H9 (cell line): Measurements from ENCODE around the gene ACTN1. TPM values are rescaled to one million over a fixed set of nuclear protein-coding genes. Genes with fewer than 3 reads are reported as not detected.
A peak's percentile ranks its signal among the peaks of the same experiment; 100 is the strongest.

Experiments used
- DNase-seq: peaks from one replicate; pipeline ENCODE4 v3.0.0-alpha.2; 2017
- H2AFZ ChIP-seq: one replicate; pipeline ENCODE4 v1.6.1; 2013; ENCODE audit warnings: mild to moderate bottlenecking, low read length, control low read depth, moderate library complexity
- H2AK5ac ChIP-seq: 2 replicates; pipeline ENCODE4 v1.6.1; 2013; ENCODE audit warnings: low read length, control low read depth, mixed read lengths; ENCODE audit not compliant: insufficient read length
- H2BK120ac ChIP-seq: one replicate; pipeline ENCODE4 v1.6.1; 2013; ENCODE audit warnings: low read depth, mild to moderate bottlenecking, low read length, control low read depth, inconsistent platforms; ENCODE audit not compliant: poor library complexity, severe bottlenecking
- H2BK12ac ChIP-seq: 2 replicates; pipeline ENCODE4 v1.6.1; 2013; ENCODE audit warnings: low read length, control low read depth, mixed read lengths, low read depth; ENCODE audit not compliant: insufficient read length
- H2BK15ac ChIP-seq: 2 replicates; pipeline ENCODE4 v1.6.1; 2013; ENCODE audit warnings: low read depth, low read length, control low read depth
- H2BK20ac ChIP-seq: one replicate; pipeline ENCODE4 v1.6.1; 2013; ENCODE audit warnings: low read depth, mild to moderate bottlenecking, low read length, control low read depth, inconsistent platforms; ENCODE audit not compliant: poor library complexity, severe bottlenecking
- H2BK5ac ChIP-seq: 2 replicates; pipeline ENCODE4 v1.6.1; 2013; ENCODE audit warnings: low read length, control low read depth, mixed read lengths; ENCODE audit not compliant: insufficient read length
- H3K14ac ChIP-seq: 2 replicates; pipeline ENCODE4 v1.6.1; 2013; ENCODE audit warnings: low read length, control low read depth; ENCODE audit not compliant: insufficient read depth
- H3K18ac ChIP-seq: 2 replicates; pipeline ENCODE4 v1.6.1; 2013; ENCODE audit warnings: low read depth, mild to moderate bottlenecking, mixed read lengths, low read length, control low read depth; ENCODE audit not compliant: insufficient read length
- H3K23ac ChIP-seq: 2 replicates; pipeline ENCODE4 v1.6.1; 2013; ENCODE audit warnings: low read length, control low read depth, mixed read lengths, low read depth; ENCODE audit not compliant: insufficient read length
- H3K23me2 ChIP-seq: 2 replicates; pipeline ENCODE4 v1.6.1; 2013; ENCODE audit warnings: low read depth, mild to moderate bottlenecking, mixed read lengths, low read length, control low read depth; ENCODE audit not compliant: insufficient read length, poor library complexity, severe bottlenecking
- H3K27ac ChIP-seq: 2 replicates; pipeline ENCODE4 v1.5.1; 2013; ENCODE audit warnings: low read length, control low read depth, mixed read lengths, low read depth; ENCODE audit not compliant: insufficient read length
- H3K27me3 ChIP-seq: 2 replicates; pipeline ENCODE4 v1.6.1; 2013; ENCODE audit warnings: low read length, control low read depth, inconsistent platforms; ENCODE audit not compliant: insufficient read depth
- H3K4ac ChIP-seq: 2 replicates; pipeline ENCODE4 v1.6.1; 2013; ENCODE audit warnings: low read depth, mild to moderate bottlenecking, control low read depth, inconsistent platforms, low read length, moderate library complexity
- H3K4me1 ChIP-seq: 2 replicates; pipeline ENCODE4 v1.6.1; 2013; ENCODE audit warnings: low read length, control low read depth, inconsistent platforms; ENCODE audit not compliant: insufficient read depth
- H3K4me2 ChIP-seq: 2 replicates; pipeline ENCODE4 v1.6.1; 2013; ENCODE audit warnings: low read length, control low read depth, mixed read lengths; ENCODE audit not compliant: insufficient read length, insufficient read depth
- H3K56ac ChIP-seq: 2 replicates; pipeline ENCODE4 v1.6.1; 2013; ENCODE audit warnings: low read depth, mild to moderate bottlenecking, mixed read lengths, low read length, control low read depth; ENCODE audit not compliant: insufficient read length
- H3K79me1 ChIP-seq: 2 replicates; pipeline ENCODE4 v1.6.1; 2013; ENCODE audit warnings: low read depth, mild to moderate bottlenecking, moderate library complexity, low read length, control low read depth, inconsistent platforms; ENCODE audit not compliant: insufficient read depth, poor library complexity, severe bottlenecking
- H3K79me2 ChIP-seq: 2 replicates; pipeline ENCODE4 v1.6.1; 2013; ENCODE audit warnings: low read length, control low read depth, inconsistent platforms; ENCODE audit not compliant: insufficient read depth
- H3K9ac ChIP-seq: 2 replicates; pipeline ENCODE4 v1.6.1; 2013; ENCODE audit warnings: low read length, control low read depth, mixed read lengths; ENCODE audit not compliant: insufficient read length; ENCODE audit errors: extremely low read depth
- H3K9me3 ChIP-seq: one replicate; pipeline ENCODE4 v1.6.1; 2013; ENCODE audit warnings: low read depth, low read length, inconsistent platforms; ENCODE audit not compliant: control insufficient read depth
- H3T11ph ChIP-seq: one replicate; pipeline ENCODE4 v1.6.1; 2013; ENCODE audit warnings: mild to moderate bottlenecking, low read length, control low read depth, inconsistent platforms
- H4K20me1 ChIP-seq: one replicate; pipeline ENCODE4 v1.6.1; 2013; ENCODE audit not compliant: control insufficient read depth, insufficient read length, insufficient read depth
- H4K5ac ChIP-seq: 2 replicates; pipeline ENCODE4 v1.6.1; 2013; ENCODE audit warnings: low read depth, mild to moderate bottlenecking, mixed read lengths, low read length, control low read depth; ENCODE audit not compliant: insufficient read length
- H4K8ac ChIP-seq: replicated peaks from 2 replicates; pipeline ENCODE4 v1.6.1; 2013; ENCODE audit warnings: low read length, control low read depth, mixed read lengths, low read depth; ENCODE audit not compliant: insufficient read length
- H4K91ac ChIP-seq: 2 replicates; pipeline ENCODE4 v1.6.1; 2013; ENCODE audit warnings: low read depth, mild to moderate bottlenecking, moderate library complexity, mixed read lengths, low read length, control low read depth; ENCODE audit not compliant: insufficient read length
- H3K27ac Mint-ChIP-seq, 3 experiments: 2 replicates in 2 of 3; 3 replicates in 1 of 3; pipeline ENCODE4 v1.8.0; 2020 to 2021; ENCODE audit warnings: mixed read lengths in 3 of 3, mild to moderate bottlenecking in 1 of 3, moderate library complexity in 1 of 3
- H3K27me3 Mint-ChIP-seq: 2 replicates; pipeline ENCODE4 v1.8.0; 2021; ENCODE audit warnings: low read depth, mild to moderate bottlenecking, moderate library complexity, mixed read lengths
- H3K36me3 Mint-ChIP-seq, 3 experiments: 2 replicates in 2 of 3; 3 replicates in 1 of 3; pipeline ENCODE4 v1.8.0; 2020 to 2021; ENCODE audit warnings: low read depth in 3 of 3, mixed read lengths in 3 of 3; ENCODE audit not compliant: insufficient read depth in 1 of 3
- H3K4me1 Mint-ChIP-seq, 2 experiments: 2 replicates each; pipeline ENCODE4 v1.8.0; 2020; ENCODE audit warnings: mixed read lengths in 2 of 2
- H3K4me3 Mint-ChIP-seq, 2 experiments: 2 replicates in 1 of 2; 3 replicates in 1 of 2; pipeline ENCODE4 v1.8.0; 2020 to 2021; ENCODE audit warnings: mild to moderate bottlenecking in 2 of 2, mixed read lengths in 2 of 2, moderate library complexity in 1 of 2
- H3K9me3 Mint-ChIP-seq, 2 experiments: 2 replicates in 1 of 2; 3 replicates in 1 of 2; pipeline ENCODE4 v1.8.0; 2020; ENCODE audit warnings: mild to moderate bottlenecking in 2 of 2, mixed read lengths in 2 of 2, moderate library complexity in 1 of 2
- CTCF ChIP-seq: fragments of 200-600 bp; sonication (generic); conservative IDR thresholded peaks from 3 replicates; pipeline ENCODE4 v1.8.0; 2021; ENCODE audit warnings: antibody characterized with exemption, mild to moderate bottlenecking
- WGBS: extraction: QIAGEN DNeasy Blood & Tissue Kit; methylation state at CpG from one replicate; pipeline ENCODE4 v1.1.7; 2013; ENCODE audit warnings: missing lambda C conversion rate, low lambda C conversion rate, mixed read lengths; ENCODE audit not compliant: insufficient read length; ENCODE audit errors: extremely low coverage; 5-methylcytosine and 5-hydroxymethylcytosine counted together
- total RNA-seq: library from RNA; stranded (reverse); gene quantifications from 2 replicates; pipeline ENCODE4 v1.2.1, GENCODE V29; 2021

The ACTN1 gene
- total RNA-seq, 1 experiment from 2014 or later: 219 TPM

GRCh38 chr14:68941820-68942219 is 37.3 kb downstream of the ACTN1 start:
- no peak overlapping the region for H4K5ac ChIP-seq
- H2BK12ac ChIP-seq: no peak overlapping the region
- H2BK20ac ChIP-seq: no peak overlapping the region
- H3K14ac ChIP-seq: no peak overlapping the region
- no peaks in the 10 kb centered on the region for H3K23me2 ChIP-seq
- H2BK15ac ChIP-seq: no peak overlapping the region
- no peaks in the 10 kb centered on the region for H3K9me3 ChIP-seq
- DNase-seq: peak; percentile 89
- H3T11ph ChIP-seq: no peak overlapping the region
- no peaks in the 10 kb centered on the region for H3K27me3 ChIP-seq
- no peak overlapping the region for H2AK5ac ChIP-seq
- Mint-ChIP-seq H3K4me3 (no peak overlapping the region), H3K4me1 (peaks cover 77 to 84% of the 10 kb centered on the region in 2 experiments), H3K9me3 (no peaks in the 10 kb centered on the region), H3K36me3 (peaks cover 1 to 13% (median 8%) of the 10 kb centered on the region in 3 experiments; a peak in 6 of 7 replicates), H3K27me3 (no peaks in the 10 kb centered on the region; the same call in 1 of the 2 replicates), H3K27ac (peak overlapping the region; percentile 55 to 95 (median 90); a peak in 6 of 7 replicates)
- no peak overlapping the region for H3K4me2 ChIP-seq
- H2BK120ac ChIP-seq: no peak overlapping the region
- H3K79me2 ChIP-seq: peaks cover 25% of the 10 kb centered on the region; the same call in 1 of the 2 replicates
- no CpG with 5 or more reads among the region's 5 CpGs for WGBS
- peaks cover 16% of the 10 kb centered on the region; the same call in 1 of the 2 replicates for H3K4me1 ChIP-seq
- H3K4ac ChIP-seq: no peak overlapping the region
- peaks cover 2% of the 10 kb centered on the region for H4K20me1 ChIP-seq
- no peak overlapping the region for H2BK5ac ChIP-seq
- H3K79me1 ChIP-seq: peaks cover 5% of the 10 kb centered on the region
- H3K23ac ChIP-seq: no peak overlapping the region
- H3K9ac ChIP-seq: no peak overlapping the region
- H2AFZ ChIP-seq: no peak overlapping the region
- H4K91ac ChIP-seq: no peak overlapping the region
- peak; percentile 68 for TF ChIP-seq CTCF
- H3K56ac ChIP-seq: no peak overlapping the region
- H4K8ac ChIP-seq: no peak overlapping the region
- no peak overlapping the region for H3K18ac ChIP-seq
- H3K27ac ChIP-seq: no peak overlapping the region
